Measurements from ENCODE around the gene ZC3H4. TPM values are rescaled to one million over a fixed set of nuclear protein-coding genes. Genes with fewer than 3 reads are reported as not detected.

ZC3H4 gene
- total RNA-seq, 4 donors from 2014 or later, result 16.4 to 26.2 (median 20.1) TPM

- Histone ChIP-seq H3K4me1 (peaks cover 0 to 9% (median 4%) of the 10 kb centered on the region in 3 donors), H3K27me3 (no peaks in the 10 kb centered on the region), H3K9me3 (no peaks in the 10 kb centered on the region), H3K36me3 (peaks cover 30 to 98% (median 58%) of the 10 kb centered on the region in 3 donors), H3K27ac (no peak overlapping the region), H3K4me3 (no peak overlapping the region)
- DNase-seq, result no peak
- TF ChIP-seq POLR2A (IDR thresholded peaks at IDR 0.05), result no peak
- TF ChIP-seq CTCF (IDR thresholded peaks at IDR 0.05), result no peak
- intact Hi-C loops (cut with DNase I), result no loop called here
- 78 to 80% methylated on average over 10 to 13 of the region's 13 CpGs for WGBS, 2 donors
Measured at GRCh38 chr19:47075941-47076340, 37.6 kb downstream of the ZC3H4 start.

GRCh38 chr19:47075179-47075810, 38.3 kb downstream of the ZC3H4 start:
- Histone ChIP-seq H3K27me3 (no peaks in the 10 kb centered on the region), H3K27ac (no peak overlapping the region), H3K4me1 (peaks cover 0 to 9% (median 4%) of the 10 kb centered on the region in 3 donors), H3K4me3 (no peak overlapping the region), H3K36me3 (peaks cover 26 to 98% (median 53%) of the 10 kb centered on the region in 3 donors), H3K9me3 (no peaks in the 10 kb centered on the region)
- 85 to 90% methylated on average over 9 to 10 of the region's 15 CpGs for WGBS, 2 donors
- no peak for DNase-seq
- TF ChIP-seq CTCF (IDR thresholded peaks at IDR 0.05), result no peak
- TF ChIP-seq POLR2A (IDR thresholded peaks at IDR 0.05), result no peak
- intact Hi-C loops (cut with DNase I), result no loop called here

- Histone ChIP-seq H3K36me3 (peaks cover 26 to 98% (median 54%) of the 10 kb centered on the region in 3 donors), H3K27me3 (no peaks in the 10 kb centered on the region), H3K27ac (no peak overlapping the region), H3K9me3 (no peaks in the 10 kb centered on the region), H3K4me1 (peaks cover 0 to 3% (median 2%) of the 10 kb centered on the region in 3 donors), H3K4me3 (no peak overlapping the region)
- TF ChIP-seq CTCF (IDR thresholded peaks at IDR 0.05) (no peak), POLR2A (IDR thresholded peaks at IDR 0.05) (no peak)
- WGBS, 2 donors, result 81 to 83% methylated on average over 1 to 3 of the region's 9 CpGs
- intact Hi-C loops (cut with DNase I), result no loop called here
- no peak for DNase-seq
Measured at GRCh38 chr19:47074621-47075020, 39.0 kb downstream of the ZC3H4 start.

- TF ChIP-seq POLR2A (IDR thresholded peaks at IDR 0.05) (no peak), CTCF (IDR thresholded peaks at IDR 0.05) (no peak)
- 88 to 93% methylated on average over 10 of the region's 10 CpGs for WGBS, 2 donors
- H3K27me3 ChIP-seq, result no peaks in the 10 kb centered on the region
- no peak overlapping the region for H3K27ac ChIP-seq
- no peaks in the 10 kb centered on the region for H3K9me3 ChIP-seq
- H3K4me3 ChIP-seq, result no peak overlapping the region
- peaks cover 26 to 100% (median 50%) of the 10 kb centered on the region in 3 donors for H3K36me3 ChIP-seq
- no peak for DNase-seq
- intact Hi-C loops (cut with DNase I), result no loop called here
- no peaks in the 10 kb centered on the region for H3K4me1 ChIP-seq
Measured at GRCh38 chr19:47073574-47073973, 40.0 kb downstream of the ZC3H4 start.

- intact Hi-C loops (cut with DNase I), result no loop called here
- Histone ChIP-seq H3K27me3 (no peaks in the 10 kb centered on the region), H3K4me3 (no peak overlapping the region), H3K27ac (no peak overlapping the region), H3K36me3 (peaks cover 29 to 100% (median 49%) of the 10 kb centered on the region in 3 donors), H3K9me3 (no peaks in the 10 kb centered on the region), H3K4me1 (no peaks in the 10 kb centered on the region)
- TF ChIP-seq CTCF (IDR thresholded peaks at IDR 0.05) (no peak), POLR2A (IDR thresholded peaks at IDR 0.05) (no peak)
- 83% methylated on average over 1 of the region's 17 CpGs; no CpG with 5 or more reads in 1 of the 2 donors for WGBS, 2 donors
- DNase-seq, result no peak
Measured at GRCh38 chr19:47072323-47072722, 41.3 kb downstream of the ZC3H4 start.
